Immature natural killer cell (primary cell): ENCODE data around the gene NSA2. TPM values are rescaled to one million over a fixed set of nuclear protein-coding genes. Genes with fewer than 3 reads are reported as not detected.
"Not testable (repeated sequence)": the region's sequence is repeated elsewhere in the genome, so short reads cannot be mapped to it uniquely, and the experiment has no call there.

Source experiments
- DNase-seq, 3 donors: peaks; one replicate each; pipeline ENCODE4 v3.0.0; 2022; ENCODE audit warnings: mixed read lengths in 1 of 3
- H3K27ac Mint-ChIP-seq, 6 donors: one replicate each; pipeline ENCODE4 v1.8.0; 2020; ENCODE audit warnings: mixed read lengths in 6 of 6, mild to moderate bottlenecking in 5 of 6, inconsistent platforms in 4 of 6, moderate library complexity in 3 of 6
- H3K27me3 Mint-ChIP-seq, 3 donors: one replicate each; pipeline ENCODE4 v1.8.0; 2020 to 2021; ENCODE audit warnings: low read depth in 3 of 3, mild to moderate bottlenecking in 3 of 3, mixed read lengths in 3 of 3, moderate library complexity in 3 of 3, inconsistent platforms in 1 of 3
- H3K36me3 Mint-ChIP-seq, 3 donors: one replicate each; pipeline ENCODE4 v1.8.0; 2020; ENCODE audit warnings: mixed read lengths in 3 of 3, inconsistent platforms in 2 of 3, mild to moderate bottlenecking in 2 of 3
- H3K4me1 Mint-ChIP-seq, 2 donors: one replicate each; pipeline ENCODE4 v1.8.0; 2020; ENCODE audit warnings: inconsistent platforms in 2 of 2, mild to moderate bottlenecking in 2 of 2, mixed read lengths in 2 of 2, moderate library complexity in 1 of 2
- H3K4me3 Mint-ChIP-seq, 5 donors: one replicate each; pipeline ENCODE4 v1.8.0; 2020; ENCODE audit warnings: mild to moderate bottlenecking in 5 of 5, mixed read lengths in 5 of 5, inconsistent platforms in 3 of 5, moderate library complexity in 3 of 5
- H3K9me3 Mint-ChIP-seq, 6 donors: one replicate each; pipeline ENCODE4 v1.8.0; 2020; ENCODE audit warnings: mild to moderate bottlenecking in 6 of 6, mixed read lengths in 6 of 6, inconsistent platforms in 4 of 6, moderate library complexity in 3 of 6
- polyA plus RNA-seq, 3 donors: library from polyadenylated mRNA; unstranded; fragments of 300-500 nt; fragmentation: Illumina TruSeq; gene quantifications; one replicate each; pipeline ENCODE4 v1.2.3, GENCODE V29; 2021

Gene NSA2
- 10 to 100 TPM; 23.8 to 55.2 (median 39.1) TPM for polyA plus RNA-seq

- Mint-ChIP-seq H3K27me3 (peaks cover 0 to 3% (median 2%) of the 10 kb centered on the region in 3 donors), H3K27ac (peak within 1 kb of the TSS; percentile 93 to 98 (median 98)), H3K9me3 (no peaks in the 10 kb centered on the region), H3K36me3 (peaks cover 4 to 15% (median 5%) of the 10 kb centered on the region in 3 donors), H3K4me1 (peaks cover 35 to 46% of the 10 kb centered on the region in 2 donors), H3K4me3 (peak within 1 kb of the TSS; percentile 99 to 100 (median 99))
- DNase-seq: peak; percentile 89 to 91 (median 90)
Measured at GRCh38 chr5:74766849-74767578, at the start of gene NSA2, which contains the start of gene GFM2. TSS of gene NSA2 (plus strand) at chr5:74767249. CDS start at chr5:74767361, 112 bp downstream. TSS of gene GFM2 (minus strand) at chr5:74767117. CDS start at chr5:74763742, 3,375 bp downstream.

GRCh38 chr5:74717596-74717995 is 49.5 kb upstream of the NSA2 start:
- Mint-ChIP-seq H3K4me1 (no peaks in the 10 kb centered on the region), H3K27ac (no peak overlapping the region), H3K36me3 (peaks cover 18 to 42% (median 21%) of the 10 kb centered on the region in 3 donors), H3K9me3 (no peaks in the 10 kb centered on the region), H3K4me3 (no peak overlapping the region), H3K27me3 (no peaks in the 10 kb centered on the region)
- DNase-seq: no peak

DNA sequence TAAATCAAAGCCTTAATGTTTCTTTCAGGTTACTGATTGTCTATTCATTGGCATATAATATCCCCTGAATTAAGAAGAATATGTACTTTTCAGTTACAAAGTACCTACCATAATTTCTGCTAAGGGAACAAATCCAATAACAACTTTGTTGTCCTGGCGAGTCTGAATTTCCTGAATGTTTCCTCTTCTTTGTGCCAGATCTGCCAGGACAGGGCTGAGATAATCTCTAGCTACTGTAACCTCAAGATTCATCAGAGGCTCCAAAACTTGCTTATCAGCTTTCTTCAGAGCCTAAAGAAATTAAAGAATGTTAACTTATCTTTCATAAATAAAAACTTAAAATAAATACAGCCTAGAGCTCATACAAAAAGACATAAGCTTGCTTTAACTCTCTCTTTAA is 44.8 kb upstream of the NSA2 start:
- H3K4me1 Mint-ChIP-seq: no peaks in the 10 kb centered on the region
- H3K9me3 Mint-ChIP-seq: no peaks in the 10 kb centered on the region
- H3K27ac Mint-ChIP-seq: peak overlapping the region in 1 of 6 donors; percentile 76
- DNase-seq: no peak
- H3K27me3 Mint-ChIP-seq: no peaks in the 10 kb centered on the region
- H3K36me3 Mint-ChIP-seq: peaks cover 23 to 45% (median 26%) of the 10 kb centered on the region in 3 donors
- no peak overlapping the region for H3K4me3 Mint-ChIP-seq

DNA sequence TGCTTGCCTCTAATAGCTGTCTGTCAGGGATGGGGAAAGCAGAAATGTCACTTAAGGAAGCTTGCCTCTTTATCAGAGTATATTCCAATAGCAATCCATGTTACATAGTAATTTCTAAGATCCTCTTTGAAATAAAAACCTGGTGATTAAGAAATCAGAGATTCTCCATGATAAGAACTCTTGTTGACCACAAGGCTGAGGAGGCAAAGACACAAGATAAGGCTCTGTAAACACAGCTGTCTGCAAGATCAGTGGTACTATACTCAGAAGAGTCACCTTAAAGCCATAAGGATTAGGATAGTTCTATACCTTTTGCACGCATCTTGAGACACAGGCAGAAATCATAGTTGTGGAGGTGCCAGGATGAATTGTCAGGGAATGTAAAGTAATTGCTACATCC is 41.7 kb upstream of the NSA2 start:
- DNase-seq: no peak
- Mint-ChIP-seq H3K27ac (peak overlapping the region in 3 of 6 donors; percentile 0 to 82 (median 21)), H3K36me3 (peaks cover 19 to 45% (median 19%) of the 10 kb centered on the region in 3 donors)

DNA sequence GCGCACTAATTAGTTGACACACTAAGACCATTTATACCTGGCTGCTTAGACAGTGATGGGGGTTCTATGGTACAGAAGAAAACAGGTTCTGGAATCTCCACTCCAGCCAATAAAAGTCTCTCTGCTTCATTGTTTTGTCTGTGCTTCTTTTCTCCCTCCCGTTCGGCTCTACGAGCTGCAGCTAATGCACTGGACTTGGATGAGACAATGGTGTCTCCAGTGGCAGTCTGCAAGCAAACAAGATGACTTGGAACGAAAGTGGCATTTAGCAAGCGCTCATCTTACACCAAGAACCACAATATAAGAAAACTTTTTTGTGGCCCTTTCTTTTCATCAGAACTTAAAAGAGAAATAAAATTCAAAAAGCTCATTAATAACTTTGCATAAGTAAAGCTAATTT is 30.3 kb upstream of the NSA2 start:
- H3K36me3 Mint-ChIP-seq: peaks cover 20 to 54% (median 28%) of the 10 kb centered on the region in 3 donors
- no peaks in the 10 kb centered on the region for H3K4me1 Mint-ChIP-seq
- no peaks in the 10 kb centered on the region for H3K27me3 Mint-ChIP-seq
- no peak overlapping the region for H3K4me3 Mint-ChIP-seq
- DNase-seq: no peak
- no peaks in the 10 kb centered on the region for H3K9me3 Mint-ChIP-seq
- H3K27ac Mint-ChIP-seq: no peak overlapping the region

More for the DNA sequence above, 41.7 kb upstream of the NSA2 start:
- H3K9me3 Mint-ChIP-seq: no peaks in the 10 kb centered on the region
- no peaks in the 10 kb centered on the region for H3K27me3 Mint-ChIP-seq
- H3K4me3 Mint-ChIP-seq: no peak overlapping the region
- H3K4me1 Mint-ChIP-seq: no peaks in the 10 kb centered on the region

DNA sequence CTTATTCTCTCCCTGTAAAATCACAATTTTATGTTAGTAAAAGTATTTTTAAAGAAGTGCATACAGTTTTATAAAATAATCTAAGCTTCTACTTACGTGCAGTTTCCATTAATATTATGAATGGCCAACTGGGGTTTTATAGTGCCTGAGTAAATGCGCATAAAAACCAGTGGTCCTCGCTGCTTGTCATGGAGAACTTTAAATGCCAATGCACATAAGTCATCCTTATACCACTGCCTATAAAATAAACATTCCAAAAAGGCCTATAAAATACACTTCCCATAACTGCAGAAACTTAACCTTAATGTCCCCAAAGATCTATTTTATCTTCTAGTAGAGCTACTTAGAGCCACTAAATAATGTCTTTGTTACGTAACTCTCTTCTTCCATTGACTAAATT is 28.6 kb upstream of the NSA2 start:
- no peaks in the 10 kb centered on the region for H3K27me3 Mint-ChIP-seq
- H3K4me3 Mint-ChIP-seq: no peak overlapping the region
- no peaks in the 10 kb centered on the region for H3K9me3 Mint-ChIP-seq
- DNase-seq: no peak
- no peaks in the 10 kb centered on the region for H3K4me1 Mint-ChIP-seq
- H3K36me3 Mint-ChIP-seq: peaks cover 21 to 50% (median 25%) of the 10 kb centered on the region in 3 donors
- H3K27ac Mint-ChIP-seq: no peak overlapping the region

DNA sequence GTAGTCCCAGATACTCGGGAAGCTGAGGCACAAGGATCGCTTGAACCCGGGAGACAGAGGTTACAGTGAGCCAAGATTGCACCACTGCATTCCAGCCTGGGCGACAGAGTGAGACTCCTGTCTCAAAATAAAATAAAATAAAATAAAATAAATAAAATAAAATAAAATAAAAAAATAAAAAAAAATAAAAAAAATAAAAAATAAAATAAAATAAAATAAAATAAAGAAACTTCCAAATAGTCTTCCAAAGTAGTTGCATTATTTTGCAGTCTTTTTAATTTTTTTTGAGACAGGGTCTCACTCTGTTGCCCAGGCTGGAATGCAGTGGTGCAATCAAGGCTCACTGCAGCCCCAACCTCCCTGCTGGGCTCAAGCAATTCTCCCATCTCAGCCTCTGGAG is 18.3 kb upstream of the NSA2 start:
- H3K4me1 Mint-ChIP-seq, DNase-seq, H3K4me3 Mint-ChIP-seq, H3K27me3 Mint-ChIP-seq, H3K9me3 Mint-ChIP-seq, H3K27ac Mint-ChIP-seq: not testable (repeated sequence)
- peaks cover 20 to 59% (median 33%) of the 10 kb centered on the region in 3 donors for H3K36me3 Mint-ChIP-seq

DNA sequence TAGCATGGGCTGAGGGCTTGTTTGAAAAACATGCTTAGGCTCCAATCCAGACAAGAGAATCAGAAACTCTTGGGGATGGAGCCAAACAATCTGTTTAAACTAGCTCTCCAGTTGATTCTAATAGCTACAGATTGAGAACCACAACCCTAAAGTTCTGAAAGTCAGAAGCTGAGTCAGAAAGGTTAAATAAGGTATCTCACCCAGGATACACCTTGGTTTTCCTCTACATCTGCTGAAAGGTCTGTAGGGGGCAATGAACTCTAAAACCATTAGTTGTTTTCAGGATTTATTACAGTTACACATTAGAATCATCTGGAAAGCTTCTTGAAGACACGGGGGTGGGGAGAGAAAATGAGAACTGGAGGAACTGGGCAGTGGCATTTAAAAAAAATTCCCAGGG is 5.8 kb upstream of the NSA2 start:
- Mint-ChIP-seq H3K4me1 (peaks cover 17 to 24% of the 10 kb centered on the region in 2 donors), H3K36me3 (peaks cover 19 to 23% (median 19%) of the 10 kb centered on the region in 3 donors), H3K27me3 (no peaks in the 10 kb centered on the region), H3K4me3 (no peak overlapping the region), H3K27ac (no peak overlapping the region), H3K9me3 (peaks cover 0 to 2% (median 0%) of the 10 kb centered on the region in 6 donors)
- DNase-seq: no peak

DNA sequence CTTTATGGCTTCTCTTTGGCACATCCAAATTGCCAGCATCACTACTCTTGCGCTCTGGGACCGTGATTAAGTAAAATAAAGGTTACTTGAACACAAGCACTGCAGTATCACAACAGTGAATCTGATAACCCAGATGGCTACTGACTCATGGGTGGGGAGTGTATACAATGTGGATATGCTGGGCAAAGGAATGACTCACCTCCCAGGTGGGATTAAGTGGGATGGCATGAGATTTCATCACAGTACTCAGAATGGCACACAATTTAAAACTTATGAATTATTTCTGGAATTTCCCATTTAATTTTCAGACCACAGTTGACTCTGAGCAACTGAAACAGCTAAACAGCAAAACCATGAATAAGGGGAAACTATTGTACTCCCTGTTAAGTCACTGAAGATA is 4.5 kb upstream of the NSA2 start:
- Mint-ChIP-seq H3K9me3 (no peaks in the 10 kb centered on the region), H3K4me3 (no peak overlapping the region), H3K4me1 (peaks cover 28 to 38% of the 10 kb centered on the region in 2 donors), H3K36me3 (peaks cover 9 to 15% (median 12%) of the 10 kb centered on the region in 3 donors), H3K27ac (no peak overlapping the region), H3K27me3 (peaks cover 0 to 3% (median 2%) of the 10 kb centered on the region in 3 donors)
- no peak for DNase-seq

- H3K27ac Mint-ChIP-seq: no peak overlapping the region
- no peak overlapping the region for H3K4me3 Mint-ChIP-seq
- H3K36me3 Mint-ChIP-seq: peaks cover 5 to 12% (median 9%) of the 10 kb centered on the region in 3 donors
- peaks cover 36 to 47% of the 10 kb centered on the region in 2 donors for H3K4me1 Mint-ChIP-seq
- no peaks in the 10 kb centered on the region for H3K9me3 Mint-ChIP-seq
- DNase-seq: no peak
- H3K27me3 Mint-ChIP-seq: peaks cover 0 to 3% (median 2%) of the 10 kb centered on the region in 3 donors
Measured at GRCh38 chr5:74763504-74763903, 3.5 kb upstream of the NSA2 start.

DNA sequence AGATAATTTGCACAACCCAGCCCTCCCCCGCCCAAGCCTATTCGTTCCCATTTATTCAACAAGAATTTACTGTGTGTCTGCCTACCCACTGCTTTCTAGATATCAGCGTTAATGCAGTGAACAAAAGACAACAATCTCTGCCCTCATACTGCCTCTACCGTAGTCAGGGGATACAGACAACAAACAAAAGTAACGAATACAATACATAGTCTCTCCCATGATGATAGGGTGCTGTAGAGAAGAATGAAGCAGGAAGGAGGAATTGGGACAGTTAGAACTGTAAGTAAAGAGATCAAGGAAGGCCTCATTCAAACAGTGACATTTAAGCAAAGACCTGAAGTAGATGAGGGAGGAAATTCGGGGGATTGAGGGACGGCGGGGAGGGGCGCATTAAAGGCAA is 1.8 kb upstream of the NSA2 start:
- DNase-seq: no peak
- H3K9me3 Mint-ChIP-seq: no peaks in the 10 kb centered on the region
- peak overlapping the region; percentile 52 to 100 (median 68) for H3K4me3 Mint-ChIP-seq
- H3K4me1 Mint-ChIP-seq: peaks cover 37 to 52% of the 10 kb centered on the region in 2 donors
- H3K27ac Mint-ChIP-seq: peak overlapping the region in 2 of 6 donors; percentile 80 to 85
- peaks cover under 1 to 11% (median 10%) of the 10 kb centered on the region in 3 donors for H3K36me3 Mint-ChIP-seq
- peaks cover 0 to 3% (median 2%) of the 10 kb centered on the region in 3 donors for H3K27me3 Mint-ChIP-seq

DNA sequence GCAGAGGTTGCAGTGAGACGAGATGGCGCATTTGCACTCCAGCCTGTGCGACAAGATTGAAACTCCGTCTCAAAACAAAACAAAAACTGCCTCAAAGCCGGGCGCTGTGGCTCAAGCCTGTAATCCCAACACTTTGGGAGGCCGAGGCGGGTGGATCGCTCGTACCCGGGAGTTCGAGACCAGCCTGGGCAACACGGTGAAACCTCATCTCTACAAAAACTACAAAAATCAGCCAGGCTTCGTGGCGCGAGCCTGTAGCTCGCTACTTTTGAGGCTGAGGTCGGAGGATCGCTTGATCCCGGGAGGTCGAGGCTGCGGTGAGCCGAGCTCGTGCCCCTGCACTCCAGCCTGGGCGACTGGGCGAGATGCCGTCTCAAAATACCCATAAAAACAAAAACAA is 1.1 kb upstream of the NSA2 start:
- peaks cover 35 to 46% of the 10 kb centered on the region in 2 donors for H3K4me1 Mint-ChIP-seq
- peaks cover 4 to 17% (median 5%) of the 10 kb centered on the region in 3 donors for H3K36me3 Mint-ChIP-seq
- H3K27me3 Mint-ChIP-seq: peaks cover 0 to 3% (median 2%) of the 10 kb centered on the region in 3 donors
- peak overlapping the region in 3 of 6 donors; percentile 7 to 98 (median 93) for H3K27ac Mint-ChIP-seq
- DNase-seq: no peak
- no peaks in the 10 kb centered on the region for H3K9me3 Mint-ChIP-seq
- peak overlapping the region; percentile 99 to 100 (median 99) for H3K4me3 Mint-ChIP-seq

DNA sequence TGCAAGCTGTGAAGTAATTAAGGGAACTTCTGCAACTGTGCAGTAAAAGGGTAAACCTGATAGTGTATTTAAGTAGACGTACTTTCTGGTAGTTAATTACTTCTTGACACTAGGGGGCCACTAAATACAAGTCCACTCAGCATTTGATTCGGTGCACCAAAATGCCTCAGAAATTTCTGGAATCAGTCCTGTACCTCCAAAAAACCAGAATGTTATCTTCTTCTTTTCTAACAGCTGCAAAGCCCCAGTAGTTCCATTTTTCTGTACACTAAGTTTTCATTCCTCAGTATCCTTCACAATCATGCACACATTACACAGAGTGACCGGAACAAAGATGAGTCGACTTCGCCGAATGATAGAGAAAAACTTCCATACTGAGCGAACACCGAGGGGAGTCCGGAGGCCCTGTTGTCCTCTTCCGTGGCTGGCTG is 616 bp upstream of the NSA2 start:
- peak overlapping the region; percentile 93 to 98 (median 98) for H3K27ac Mint-ChIP-seq
- peak overlapping the region; percentile 99 to 100 (median 99) for H3K4me3 Mint-ChIP-seq
- DNase-seq: peak; percentile 40 to 51 (median 43)
- no peaks in the 10 kb centered on the region for H3K9me3 Mint-ChIP-seq
- peaks cover 35 to 46% of the 10 kb centered on the region in 2 donors for H3K4me1 Mint-ChIP-seq
- peaks cover 0 to 3% (median 2%) of the 10 kb centered on the region in 3 donors for H3K27me3 Mint-ChIP-seq
- H3K36me3 Mint-ChIP-seq: peaks cover 4 to 17% (median 5%) of the 10 kb centered on the region in 3 donors

DNA sequence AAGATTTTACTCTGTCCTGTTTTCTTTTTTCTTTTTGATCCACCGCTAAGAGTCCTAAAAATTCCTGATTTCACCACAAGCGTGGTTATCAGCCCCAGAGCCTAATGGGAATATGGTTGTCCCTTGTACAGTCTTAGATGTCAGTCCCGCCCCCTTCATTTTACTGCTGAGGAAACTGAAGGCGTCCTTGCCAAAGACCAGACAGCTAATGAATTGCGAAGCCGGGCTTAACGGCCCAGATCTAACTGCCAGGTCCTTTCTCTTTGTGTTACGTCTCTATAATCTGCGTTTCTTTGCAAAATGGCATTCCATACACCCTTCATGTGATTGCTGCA is 497 bp downstream of the NSA2 start:
- peaks cover 0 to 3% (median 2%) of the 10 kb centered on the region in 3 donors for H3K27me3 Mint-ChIP-seq
- peaks cover 3 to 14% (median 8%) of the 10 kb centered on the region in 3 donors for H3K36me3 Mint-ChIP-seq
- peak overlapping the region; percentile 99 to 100 (median 99) for H3K4me3 Mint-ChIP-seq
- DNase-seq: no peak
- peak overlapping the region; percentile 93 to 98 (median 98) for H3K27ac Mint-ChIP-seq
- H3K4me1 Mint-ChIP-seq: peaks cover 35 to 46% of the 10 kb centered on the region in 2 donors
- H3K9me3 Mint-ChIP-seq: no peaks in the 10 kb centered on the region
